BE2C (cell line): Measurements from ENCODE around the gene OTUD6A.

Source experiments
- DNase-seq: peaks from one replicate; pipeline ENCODE4 v3.0.0-alpha.2; 2020
- H3K27me3 ChIP-seq: fragments of 250-450 bp; sonication (Bioruptor Pico); 2 replicates; pipeline ENCODE4 v1.5.1; 2020; ENCODE audit warnings: mild to moderate bottlenecking
- H3K36me3 ChIP-seq: fragments of 250-450 bp; sonication (Bioruptor Pico); 2 replicates; pipeline ENCODE4 v1.5.1; 2020; ENCODE audit warnings: mild to moderate bottlenecking
- H3K4me1 ChIP-seq: fragments of 250-450 bp; sonication (Bioruptor Pico); 2 replicates; pipeline ENCODE4 v1.5.1; 2020
- H3K4me3 ChIP-seq: 2 replicates; pipeline ENCODE4 v1.5.1; 2011; ENCODE audit warnings: low read depth, low read length
- H3K9me3 ChIP-seq: fragments of 250-450 bp; sonication (Bioruptor Pico); 2 replicates; pipeline ENCODE4 v1.5.1; 2020
- CTCF ChIP-seq: IDR thresholded peaks from 2 replicates; pipeline ENCODE4 v1.5.1; 2012; ENCODE audit warnings: mild to moderate bottlenecking, low read depth, low read length

Gene OTUD6A

GRCh38 chrX:70026112-70026850 is 36.0 kb upstream of the OTUD6A start:
- H3K27me3 ChIP-seq, result no peaks in the 10 kb centered on the region
- no peaks in the 10 kb centered on the region for H3K36me3 ChIP-seq
- DNase-seq, result no peak
- no peaks in the 10 kb centered on the region for H3K9me3 ChIP-seq
- H3K4me3 ChIP-seq, result no peak overlapping the region
- H3K4me1 ChIP-seq, result no peaks in the 10 kb centered on the region
- TF ChIP-seq CTCF, result no peak

- no peak for TF ChIP-seq CTCF
- H3K4me3 ChIP-seq, result no peak overlapping the region
- DNase-seq, result no peak
- no peaks in the 10 kb centered on the region for H3K9me3 ChIP-seq
- no peaks in the 10 kb centered on the region for H3K4me1 ChIP-seq
- H3K27me3 ChIP-seq, result no peaks in the 10 kb centered on the region
- no peaks in the 10 kb centered on the region for H3K36me3 ChIP-seq
Measured at GRCh38 chrX:70026851-70027200, 35.4 kb upstream of the OTUD6A start.

- Histone ChIP-seq H3K4me1 (no peaks in the 10 kb centered on the region), H3K4me3 (no peak overlapping the region), H3K27me3 (no peaks in the 10 kb centered on the region), H3K36me3 (no peaks in the 10 kb centered on the region), H3K9me3 (no peaks in the 10 kb centered on the region)
- DNase-seq, result no peak
- TF ChIP-seq CTCF, result no peak
Measured at GRCh38 chrX:70029863-70030262, 32.4 kb upstream of the OTUD6A start.

- Histone ChIP-seq H3K27me3 (no peaks in the 10 kb centered on the region), H3K4me3 (no peak overlapping the region), H3K36me3 (no peaks in the 10 kb centered on the region), H3K9me3 (no peaks in the 10 kb centered on the region), H3K4me1 (no peaks in the 10 kb centered on the region)
- DNase-seq, result peak; percentile 41
- TF ChIP-seq CTCF, result peak; percentile 72
Measured at GRCh38 chrX:70030301-70030767, 31.9 kb upstream of the OTUD6A start.

GRCh38 chrX:70032792-70033191 is 29.5 kb upstream of the OTUD6A start:
- Histone ChIP-seq H3K27me3 (no peaks in the 10 kb centered on the region), H3K4me3 (no peak overlapping the region), H3K9me3 (no peaks in the 10 kb centered on the region), H3K4me1 (no peaks in the 10 kb centered on the region), H3K36me3 (no peaks in the 10 kb centered on the region)
- TF ChIP-seq CTCF, result no peak
- no peak for DNase-seq

- Histone ChIP-seq H3K4me3 (no peak overlapping the region), H3K36me3 (no peaks in the 10 kb centered on the region), H3K4me1 (no peaks in the 10 kb centered on the region), H3K27me3 (no peaks in the 10 kb centered on the region), H3K9me3 (no peaks in the 10 kb centered on the region)
- peak; percentile 61 for TF ChIP-seq CTCF
- peak; percentile 52 for DNase-seq
Measured at GRCh38 chrX:70033348-70034051, 28.8 kb upstream of the OTUD6A start.
